OCI-LY7 (cell line): ENCODE measurements around the gene HS6ST3.

Source experiments
- EZH2phosphoT487 ChIP-seq: fragments of 200-600 bp; sonication (generic); IDR thresholded peaks from 2 replicates; pipeline ENCODE4 v1.6.1; 2018; ENCODE audit warnings: low read depth, borderline replicate concordance, mild to moderate bottlenecking, mixed run types, antibody characterized with exemption, low read length, moderate library complexity, mixed read lengths
- TF ChIP-seq, protein P1 (sequence below): fragments of 200-600 bp; sonication (generic); conservative IDR thresholded peaks from 2 replicates; pipeline ENCODE4 v1.5.1; 2014; ENCODE audit warnings: mild to moderate bottlenecking, antibody characterized with exemption, low read length, moderate library complexity, mixed read lengths

DNA sequence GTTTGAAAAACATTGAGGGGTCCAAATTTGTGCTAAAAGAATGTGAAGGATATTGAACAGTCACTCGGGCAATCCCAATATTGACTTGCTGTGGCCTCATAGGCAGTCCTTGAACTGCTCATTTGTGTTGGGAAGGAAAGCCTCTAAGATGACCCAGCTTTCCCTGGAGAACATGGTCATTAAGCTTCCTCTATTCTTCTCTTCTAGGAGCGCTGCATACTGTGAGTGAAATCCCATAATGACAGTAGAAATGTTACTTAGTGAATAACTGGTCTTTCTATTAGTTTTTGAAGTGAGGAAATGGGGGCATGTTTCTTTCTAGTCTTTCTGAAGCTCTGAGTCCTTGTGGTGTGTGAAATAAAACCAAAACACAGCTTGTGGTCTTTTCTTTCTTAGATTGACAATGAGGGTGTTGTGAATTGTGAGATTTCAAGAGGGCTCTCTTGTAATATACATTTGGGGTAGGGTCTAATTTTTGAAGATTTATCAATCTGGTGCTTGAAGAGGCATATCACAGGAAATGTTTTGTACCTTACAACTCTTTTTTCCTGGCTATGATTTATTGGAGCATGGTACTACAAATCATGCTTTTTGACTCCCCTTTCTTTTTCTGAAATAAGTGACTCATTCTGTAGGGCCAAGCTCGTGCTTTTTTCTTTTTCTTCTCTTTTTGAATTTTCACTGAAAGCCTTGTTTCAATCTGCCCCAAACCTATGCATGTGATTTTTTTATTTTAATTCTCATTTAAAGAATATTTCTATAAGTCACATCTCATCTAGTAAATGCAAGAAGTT lies 653.6 kb downstream of the HS6ST3 start:
- TF ChIP-seq, protein P1, sequence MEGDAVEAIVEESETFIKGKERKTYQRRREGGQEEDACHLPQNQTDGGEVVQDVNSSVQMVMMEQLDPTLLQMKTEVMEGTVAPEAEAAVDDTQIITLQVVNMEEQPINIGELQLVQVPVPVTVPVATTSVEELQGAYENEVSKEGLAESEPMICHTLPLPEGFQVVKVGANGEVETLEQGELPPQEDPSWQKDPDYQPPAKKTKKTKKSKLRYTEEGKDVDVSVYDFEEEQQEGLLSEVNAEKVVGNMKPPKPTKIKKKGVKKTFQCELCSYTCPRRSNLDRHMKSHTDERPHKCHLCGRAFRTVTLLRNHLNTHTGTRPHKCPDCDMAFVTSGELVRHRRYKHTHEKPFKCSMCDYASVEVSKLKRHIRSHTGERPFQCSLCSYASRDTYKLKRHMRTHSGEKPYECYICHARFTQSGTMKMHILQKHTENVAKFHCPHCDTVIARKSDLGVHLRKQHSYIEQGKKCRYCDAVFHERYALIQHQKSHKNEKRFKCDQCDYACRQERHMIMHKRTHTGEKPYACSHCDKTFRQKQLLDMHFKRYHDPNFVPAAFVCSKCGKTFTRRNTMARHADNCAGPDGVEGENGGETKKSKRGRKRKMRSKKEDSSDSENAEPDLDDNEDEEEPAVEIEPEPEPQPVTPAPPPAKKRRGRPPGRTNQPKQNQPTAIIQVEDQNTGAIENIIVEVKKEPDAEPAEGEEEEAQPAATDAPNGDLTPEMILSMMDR, result no peak
- TF ChIP-seq EZH2phosphoT487, result no peak
